IMR-90 (cell line): ENCODE data around the gene DISP2. TPM values are rescaled to one million over a fixed set of nuclear protein-coding genes. Genes with fewer than 3 reads are reported as not detected.

Experiments
- ATAC-seq: fragments of 200-7000 bp; cut with Tn5 transposase; 2 replicates; pipeline ENCODE4 v1.9.1; 2020; ENCODE audit warnings: low read depth, mild to moderate bottlenecking, moderate library complexity
- BruUV-seq: library from RNA; stranded (reverse); fragments of 400-500 nt; replicated peaks from 2 replicates; lab custom pipeline; 2021; lab: Mats Ljungman, UMichigan
- CTCF ChIA-PET: fragments of 300-600 bp; formaldehyde crosslinking; extraction: SDS; loops from one replicate; lab custom pipeline; 2021; ENCODE audit warnings: antibody characterized with exemption; lab: Yijun Ruan, JAX
- POLR2A ChIA-PET: fragments of 300-600 bp; sonication (Branson Sonifier 250); formaldehyde crosslinking; loops from one replicate; lab custom pipeline; 2022; ENCODE audit warnings: antibody characterized with exemption; ENCODE audit not compliant: unreplicated experiment; lab: Charles Lee
- DNase-seq: peaks from one replicate; pipeline ENCODE4 v3.0.0; 2013
- H2AFZ ChIP-seq: replicated peaks from 2 replicates; pipeline ENCODE3; 2013; ENCODE audit warnings: low read length, mild to moderate bottlenecking; ENCODE audit not compliant: poor library complexity
- H2AK5ac ChIP-seq: 2 replicates; pipeline ENCODE4 v1.6.1; 2013; ENCODE audit warnings: low read depth, low read length, inconsistent platforms
- H2AK9ac ChIP-seq: replicated peaks from 2 replicates; pipeline ENCODE3; 2013; ENCODE audit warnings: mild to moderate bottlenecking, low read depth, low read length, moderate library complexity; ENCODE audit not compliant: poor library complexity
- H2BK120ac ChIP-seq: 2 replicates; pipeline ENCODE4 v1.6.1; 2013; ENCODE audit warnings: low read depth, low read length, inconsistent platforms
- H2BK15ac ChIP-seq: 3 replicates; pipeline ENCODE4 v1.6.1; 2013; ENCODE audit warnings: low read depth, low read length, inconsistent platforms
- H2BK20ac ChIP-seq: 2 replicates; pipeline ENCODE4 v1.6.1; 2013; ENCODE audit warnings: low read depth, mild to moderate bottlenecking, inconsistent platforms, low read length, moderate library complexity
- H2BK5ac ChIP-seq: 2 replicates; pipeline ENCODE4 v1.6.1; 2013; ENCODE audit warnings: mild to moderate bottlenecking, low read depth, low read length, inconsistent platforms; ENCODE audit not compliant: poor library complexity, severe bottlenecking
- H3K14ac ChIP-seq: replicated peaks from 2 replicates; pipeline ENCODE4 v1.6.1; 2013; ENCODE audit warnings: low read depth, low read length, inconsistent platforms
- H3K18ac ChIP-seq: 2 replicates; pipeline ENCODE4 v1.6.1; 2013; ENCODE audit warnings: low read depth, low read length, control low read depth
- H3K23ac ChIP-seq: 2 replicates; pipeline ENCODE4 v1.6.1; 2013; ENCODE audit warnings: low read depth, low read length, inconsistent platforms
- H3K27ac ChIP-seq: 2 replicates; pipeline ENCODE4 v1.5.1; 2013; ENCODE audit warnings: mild to moderate bottlenecking, control low read depth, low read length; ENCODE audit not compliant: insufficient read depth
- H3K27me3 ChIP-seq: 2 replicates; pipeline ENCODE4 v1.6.1; 2013; ENCODE audit warnings: low read length; ENCODE audit not compliant: control insufficient read depth, insufficient read depth
- H3K36me3 ChIP-seq: 2 replicates; pipeline ENCODE4 v1.6.1; 2013; ENCODE audit warnings: low read length, mixed read lengths; ENCODE audit not compliant: control insufficient read depth, insufficient read depth
- H3K4ac ChIP-seq: 2 replicates; pipeline ENCODE4 v1.6.1; 2013; ENCODE audit warnings: low read depth, low read length, inconsistent platforms
- H3K4me1 ChIP-seq: 2 replicates; pipeline ENCODE4 v1.6.1; 2013; ENCODE audit warnings: low read length, mixed read lengths; ENCODE audit not compliant: control insufficient read depth, insufficient read depth
- H3K4me2 ChIP-seq: 2 replicates; pipeline ENCODE4 v1.6.1; 2013; ENCODE audit warnings: low read depth, mild to moderate bottlenecking, control low read depth, low read length, moderate library complexity
- H3K4me3 ChIP-seq: 2 replicates; pipeline ENCODE4 v1.5.1; 2013; ENCODE audit warnings: low read depth, mild to moderate bottlenecking, control low read depth, low read length, moderate library complexity; ENCODE audit not compliant: insufficient read depth
- H3K56ac ChIP-seq: 2 replicates; pipeline ENCODE4 v1.6.1; 2013; ENCODE audit warnings: low read length, inconsistent platforms; ENCODE audit not compliant: insufficient read depth; ENCODE audit errors: extremely low read depth
- H3K79me1 ChIP-seq, 2 experiments: 2 replicates each; pipeline ENCODE4 v1.6.1; 2013; ENCODE audit warnings: low read length in 2 of 2, inconsistent platforms in 1 of 2, low read depth in 1 of 2
- H3K9ac ChIP-seq: 2 replicates; pipeline ENCODE4 v1.6.1; 2013; ENCODE audit warnings: low read depth, low read length, control low read depth
- H3K9me1 ChIP-seq: 2 replicates; pipeline ENCODE4 v1.6.1; 2013; ENCODE audit warnings: low read length, inconsistent platforms; ENCODE audit not compliant: insufficient read depth
- H3K9me3 ChIP-seq: 2 replicates; pipeline ENCODE4 v1.6.1; 2013; ENCODE audit warnings: low read length; ENCODE audit not compliant: control insufficient read depth, insufficient read depth
- H4K20me1 ChIP-seq: 2 replicates; pipeline ENCODE4 v1.6.1; 2013; ENCODE audit warnings: low read length, inconsistent platforms; ENCODE audit not compliant: insufficient read depth
- H4K5ac ChIP-seq: 2 replicates; pipeline ENCODE4 v1.6.1; 2013; ENCODE audit warnings: mild to moderate bottlenecking, low read depth, low read length, control low read depth
- H4K8ac ChIP-seq, 2 experiments: 2 replicates each; pipeline ENCODE4 v1.6.1; 2013; ENCODE audit warnings: low read depth in 2 of 2, low read length in 2 of 2, control low read depth in 1 of 2, inconsistent platforms in 1 of 2
- H4K91ac ChIP-seq: 2 replicates; pipeline ENCODE4 v1.6.1; 2013; ENCODE audit warnings: low read depth, low read length, inconsistent platforms; ENCODE audit not compliant: insufficient read depth
- BHLHE40 ChIP-seq: fragments of 150-350 bp; IDR thresholded peaks from 2 replicates; pipeline ENCODE4 v1.6.1; 2016; ENCODE audit warnings: mild to moderate bottlenecking, low read depth, low read length
- CEBPB ChIP-seq: IDR thresholded peaks from 2 replicates; pipeline ENCODE4 v1.6.1; 2012; ENCODE audit warnings: low read depth, low read length, improper control_type of control experiment
- CTCF ChIP-seq: conservative IDR thresholded peaks from 2 replicates; pipeline ENCODE4 v1.5.1; 2012; ENCODE audit warnings: mild to moderate bottlenecking, low read depth, low read length, improper control_type of control experiment
- ELK1 ChIP-seq: fragments of 150-350 bp; IDR thresholded peaks from 2 replicates; pipeline ENCODE4 v1.6.1; 2016; ENCODE audit warnings: low read depth, mild to moderate bottlenecking, low read length, moderate library complexity, borderline replicate concordance
- FOS ChIP-seq: fragments of 150-350 bp; IDR thresholded peaks from 2 replicates; pipeline ENCODE4 v1.6.1; 2016; ENCODE audit warnings: low read depth, low read length
- MAFK ChIP-seq: IDR thresholded peaks from 2 replicates; pipeline ENCODE4 v1.6.1; 2012; ENCODE audit warnings: low read depth, low read length, improper control_type of control experiment
- MAZ ChIP-seq: IDR thresholded peaks from 2 replicates; pipeline ENCODE4 v1.6.1; 2012; ENCODE audit warnings: low read depth, mild to moderate bottlenecking, low read length, improper control_type of control experiment, moderate library complexity, borderline replicate concordance
- MXI1 ChIP-seq: IDR thresholded peaks from 2 replicates; pipeline ENCODE4 v1.6.1; 2012; ENCODE audit warnings: low read depth, mild to moderate bottlenecking, low read length, moderate library complexity, borderline replicate concordance
- NFE2L2 ChIP-seq: fragments of 150-350 bp; IDR thresholded peaks from 2 replicates; pipeline ENCODE4 v1.6.1; 2016; ENCODE audit warnings: low read depth, mild to moderate bottlenecking, low read length
- POLR2A ChIP-seq: IDR thresholded peaks from 2 replicates; pipeline ENCODE4 v1.6.1; 2012; ENCODE audit warnings: mild to moderate bottlenecking, low read depth, low read length
- RAD21 ChIP-seq: IDR thresholded peaks from 2 replicates; pipeline ENCODE4 v1.6.1; 2012; ENCODE audit warnings: low read length, improper control_type of control experiment
- RCOR1 ChIP-seq: IDR thresholded peaks from 2 replicates; pipeline ENCODE4 v1.6.1; 2012; ENCODE audit warnings: mild to moderate bottlenecking, low read length, improper control_type of control experiment; ENCODE audit not compliant: insufficient replicate concordance
- RFX5 ChIP-seq: IDR thresholded peaks from 2 replicates; pipeline ENCODE4 v1.8.0; 2012; ENCODE audit warnings: low read depth, mild to moderate bottlenecking, low read length, moderate library complexity
- USF2 ChIP-seq: fragments of 150-350 bp; IDR thresholded peaks from 2 replicates; pipeline ENCODE4 v1.6.1; 2017; ENCODE audit warnings: mild to moderate bottlenecking, antibody characterized with exemption, low read length, low read depth
- WGBS, 2 experiments: methylation state at CpG; one replicate each; pipeline versions ENCODE4 v1.1.5 to v1.1.7; 2013; ENCODE audit warnings: missing lambda C conversion rate in 2 of 2; ENCODE audit not compliant: insufficient read length in 1 of 2; ENCODE audit errors: extremely low coverage in 2 of 2; 5-methylcytosine and 5-hydroxymethylcytosine counted together
- dilution Hi-C: fragments of 300-500 bp; cut with HindIII; formaldehyde crosslinking; loops from one replicate; pipeline ENCODE4 v1.14.3; 2018; ENCODE audit warnings: low sequenced_read_pairs; ENCODE audit not compliant: unreplicated experiment
- in situ Hi-C: fragments of 300-500 bp; cut with MboI; formaldehyde crosslinking; loops from 3 replicates; pipeline ENCODE4 v1.14.3; 2019; ENCODE audit warnings: low sequenced_read_pairs, inconsistent platforms, mixed read lengths
- intact Hi-C: fragments of 100-400 bp; cut with micrococcal nuclease; formaldehyde crosslinking; loops from 2 replicates; pipeline ENCODE4 v1.10.0; 2022
- polyA plus RNA-seq, 3 experiments: library from polyadenylated mRNA; depleted of rRNA; stranded (reverse); fragments of >200 nt; gene quantifications; 2 replicates each; pipeline ENCODE4 v1.2.3, GENCODE V29; 2012; ENCODE audit warnings: low replicate concordance in 1 of 3
- total RNA-seq: library from RNA; depleted of rRNA; stranded (reverse); fragments of >200 nt; gene quantifications from 2 replicates; pipeline ENCODE4 v1.2.3, GENCODE V29; 2012

DISP2 gene
- total and polyA plus RNA-seq, 2 of the 4 experiments (the other 2 are of a cell fraction) = 0.34 to 0.36 TPM

GRCh38 chr15:40332113-40332781, 25.8 kb upstream of the DISP2 start:
- peaks cover 3% of the 10 kb centered on the region; the same call in 1 of the 2 replicates for H4K20me1 ChIP-seq
- 0 out of 2 replicates have a peak overlapping the region, but pooled peaks have one; percentile 29 for H3K23ac ChIP-seq
- 83% methylated on average over 2 of the region's 8 CpGs; no CpG with 5 or more reads in 1 of the 2 experiments for WGBS, 2 experiments
- H4K5ac ChIP-seq = no peak overlapping the region
- H2BK20ac ChIP-seq = no peak overlapping the region; the same call in 1 of the 2 replicates
- H3K27me3 ChIP-seq = no peaks in the 10 kb centered on the region
- peaks cover 40% of the 10 kb centered on the region for H3K4me1 ChIP-seq
- POLR2A ChIA-PET = interaction anchor here (0.6 to 1.0 kb wide), 3 partner anchors 8 to 31 kb away, joined by 3 to 8 read pairs (median 4); partner anchors contain the start of genes CCDC9B and DISP2
- H3K56ac ChIP-seq = no peak overlapping the region
- H2BK5ac ChIP-seq = peak overlapping the region; percentile 35
- BruUV-seq = TSS peak; percentile 51
- peak overlapping the region; percentile 19; the same call in 1 of the 2 replicates for H3K4ac ChIP-seq
- DNase-seq (no peak), ATAC-seq (no peak)
- H3K4me3 ChIP-seq = no peak overlapping the region
- no peak overlapping the region for H4K91ac ChIP-seq
- peak overlapping the region; percentile 26; the same call in 1 of the 2 replicates for H3K14ac ChIP-seq
- no peak overlapping the region for H3K27ac ChIP-seq
- no peak overlapping the region for H3K4me2 ChIP-seq
- peaks cover 11% of the 10 kb centered on the region for H3K36me3 ChIP-seq
- CTCF ChIA-PET = interaction anchor here (0.5 to 1.1 kb wide), 2 partner anchors 13 to 74 kb away, joined by 3 to 4 read pairs; no protein-coding TSS in a partner anchor
- dilution Hi-C loops = no loop called here
- no peak overlapping the region for H2AFZ ChIP-seq
- intact Hi-C loops = no loop called here
- peak overlapping the region; percentile 68 for H2AK9ac ChIP-seq
- no peaks in the 10 kb centered on the region for H3K9me3 ChIP-seq
- no peak overlapping the region; the same call in 1 of the 2 replicates for H2AK5ac ChIP-seq
- no peak overlapping the region for H3K9ac ChIP-seq
- H4K8ac ChIP-seq = peak overlapping the region in 1 of 2 experiments; percentile 11; a peak in 1 of 4 replicates
- no peak overlapping the region for H3K18ac ChIP-seq
- H3K9me1 ChIP-seq = peaks cover 34% of the 10 kb centered on the region
- in situ Hi-C loops = no loop called here
- no peak overlapping the region for H2BK120ac ChIP-seq
- H3K79me1 ChIP-seq = peaks cover 15 to 76% of the 10 kb centered on the region in 2 experiments; a peak in 3 of 4 replicates
- no peak overlapping the region for H2BK15ac ChIP-seq
- TF ChIP-seq MAFK (no peak), USF2 (no peak), ELK1 (no peak), NFE2L2 (no peak), RAD21 (no peak), CEBPB (no peak), MAZ (no peak), RCOR1 (no peak), MXI1 (no peak), BHLHE40 (no peak), POLR2A (no peak), CTCF (no peak), RFX5 (no peak), FOS (no peak)
